Smooth muscle cell (in vitro differentiated cells): ENCODE measurements around the gene ZNF536. TPM values are rescaled to one million over a fixed set of nuclear protein-coding genes. Genes with fewer than 3 reads are reported as not detected.

ENCODE experiments used
- DNase-seq: peaks from one replicate; lab custom pipeline; 2025; ENCODE audit not compliant: unreplicated experiment; lab: John Stamatoyannopoulos, UW
- H2AFZ ChIP-seq: fragments of 200-600 bp; sonication (generic); 2 replicates; pipeline ENCODE4 v1.6.0; 2016; ENCODE audit warnings: antibody characterized with exemption, low read depth, mild to moderate bottlenecking
- H3F3A ChIP-seq: fragments of 200-600 bp; sonication (generic); 2 replicates; pipeline ENCODE4 v1.6.0; 2017; ENCODE audit warnings: antibody characterized with exemption, low read depth
- H3K27ac ChIP-seq: fragments of 200-600 bp; sonication (generic); 2 replicates; pipeline ENCODE4 v1.5.1; 2016; ENCODE audit warnings: low read depth, mild to moderate bottlenecking
- H3K27me3 ChIP-seq: fragments of 200-600 bp; sonication (generic); 2 replicates; pipeline ENCODE4 v1.6.1; 2016; ENCODE audit warnings: low read depth, mild to moderate bottlenecking
- H3K36me3 ChIP-seq: fragments of 200-600 bp; sonication (generic); 2 replicates; pipeline ENCODE4 v1.5.1; 2016; ENCODE audit warnings: low read depth
- H3K4me1 ChIP-seq: fragments of 200-600 bp; sonication (generic); 2 replicates; pipeline ENCODE4 v1.5.1; 2016; ENCODE audit warnings: low read depth
- H3K4me2 ChIP-seq: fragments of 200-600 bp; sonication (generic); 2 replicates; pipeline ENCODE4 v1.6.0; 2016; ENCODE audit warnings: mild to moderate bottlenecking
- H3K4me3 ChIP-seq: fragments of 200-600 bp; sonication (generic); 2 replicates; pipeline ENCODE4 v1.5.1; 2016; ENCODE audit warnings: mild to moderate bottlenecking
- H3K79me2 ChIP-seq: fragments of 200-600 bp; sonication (generic); 2 replicates; pipeline ENCODE4 v1.6.0; 2016; ENCODE audit warnings: low read depth, mild to moderate bottlenecking
- H3K9ac ChIP-seq: fragments of 200-600 bp; sonication (generic); 2 replicates; pipeline ENCODE4 v1.6.0; 2016; ENCODE audit warnings: low read depth
- H3K9me3 ChIP-seq: fragments of 200-600 bp; sonication (generic); replicated peaks from 2 replicates; pipeline ENCODE4 v1.5.1; 2016; ENCODE audit warnings: low read depth
- H4K20me1 ChIP-seq: fragments of 200-600 bp; sonication (generic); 2 replicates; pipeline ENCODE4 v1.6.0; 2016; ENCODE audit warnings: low read depth
- CTCF ChIP-seq: fragments of 200-600 bp; sonication (generic); IDR thresholded peaks from 2 replicates; pipeline ENCODE4 v1.5.1; 2017; ENCODE audit warnings: borderline replicate concordance, mild to moderate bottlenecking, antibody characterized with exemption; ENCODE audit not compliant: insufficient read depth, poor library complexity, severe bottlenecking
- WGBS: methylation state at CpG from one replicate; pipeline ENCODE4 v1.1.7; 2016; ENCODE audit warnings: low lambda C conversion rate; 5-methylcytosine and 5-hydroxymethylcytosine counted together
- polyA plus RNA-seq: library from polyadenylated mRNA; unstranded; fragments of >200 nt; fragmentation: Nextera tagmentation; extraction: Ambion mirVana; gene quantifications from 2 replicates; pipeline ENCODE4 v1.2.1, GENCODE V29; 2016
- total RNA-seq: library from RNA; depleted of rRNA; stranded (reverse); fragments of >200 nt; gene quantifications from 2 replicates; pipeline ENCODE4 v1.2.3, GENCODE V29; 2014

ZNF536 gene
- total and polyA plus RNA-seq, 2 experiments from 2014 or later, result not detected

- Histone ChIP-seq H3K27me3 (peaks cover 35% of the 10 kb centered on the region), H3K4me1 (no peaks in the 10 kb centered on the region), H3K27ac (no peak overlapping the region), H3F3A (no peaks in the 10 kb centered on the region), H3K9ac (no peak overlapping the region), H2AFZ (no peak overlapping the region), H3K36me3 (no peaks in the 10 kb centered on the region), H3K9me3 (no peaks in the 10 kb centered on the region), H3K4me3 (no peak overlapping the region), H4K20me1 (no peaks in the 10 kb centered on the region), H3K79me2 (no peaks in the 10 kb centered on the region), H3K4me2 (no peak overlapping the region)
- WGBS, result 93% methylated on average over 13 of the region's 13 CpGs
- no peak for TF ChIP-seq CTCF
- DNase-seq, result no peak
Observed at GRCh38 chr19:30353394-30353945, 18.7 kb upstream of the ZNF536 start.

- no peak overlapping the region for H3K27ac ChIP-seq
- H4K20me1 ChIP-seq, result no peaks in the 10 kb centered on the region
- no peak overlapping the region for H3K4me2 ChIP-seq
- H3F3A ChIP-seq, result no peaks in the 10 kb centered on the region
- TF ChIP-seq CTCF, result no peak
- H2AFZ ChIP-seq, result no peak overlapping the region
- no peaks in the 10 kb centered on the region for H3K36me3 ChIP-seq
- peaks cover 24% of the 10 kb centered on the region for H3K27me3 ChIP-seq
- H3K79me2 ChIP-seq, result no peaks in the 10 kb centered on the region
- 93% methylated on average over 5 of the region's 5 CpGs for WGBS
- H3K4me3 ChIP-seq, result no peak overlapping the region
- no peak for DNase-seq
- H3K9ac ChIP-seq, result no peak overlapping the region
- no peaks in the 10 kb centered on the region for H3K9me3 ChIP-seq
- peaks cover 5% of the 10 kb centered on the region for H3K4me1 ChIP-seq
Observed at GRCh38 chr19:30355586-30355985, 16.6 kb upstream of the ZNF536 start.

GRCh38 chr19:30356951-30357579, 15.1 kb upstream of the ZNF536 start:
- H3K79me2 ChIP-seq, result no peaks in the 10 kb centered on the region
- H3K36me3 ChIP-seq, result no peaks in the 10 kb centered on the region
- TF ChIP-seq CTCF, result no peak
- 92% methylated on average over 11 of the region's 11 CpGs for WGBS
- H3K4me2 ChIP-seq, result no peak overlapping the region
- H3K9me3 ChIP-seq, result no peaks in the 10 kb centered on the region
- H2AFZ ChIP-seq, result no peak overlapping the region
- H3F3A ChIP-seq, result no peaks in the 10 kb centered on the region
- H4K20me1 ChIP-seq, result no peaks in the 10 kb centered on the region
- peaks cover 10% of the 10 kb centered on the region for H3K27me3 ChIP-seq
- H3K4me1 ChIP-seq, result peaks cover 13% of the 10 kb centered on the region
- no peak overlapping the region for H3K4me3 ChIP-seq
- DNase-seq, result no peak
- H3K9ac ChIP-seq, result no peak overlapping the region
- no peak overlapping the region for H3K27ac ChIP-seq

GRCh38 chr19:30357580-30357954, 14.6 kb upstream of the ZNF536 start:
- no peaks in the 10 kb centered on the region for H3F3A ChIP-seq
- WGBS, result 85% methylated on average over 5 of the region's 5 CpGs
- H3K4me3 ChIP-seq, result no peak overlapping the region
- no peaks in the 10 kb centered on the region for H3K36me3 ChIP-seq
- peaks cover 5% of the 10 kb centered on the region for H3K27me3 ChIP-seq
- H4K20me1 ChIP-seq, result no peaks in the 10 kb centered on the region
- TF ChIP-seq CTCF, result no peak
- H3K9ac ChIP-seq, result no peak overlapping the region
- peaks cover 13% of the 10 kb centered on the region for H3K4me1 ChIP-seq
- no peak overlapping the region for H3K27ac ChIP-seq
- no peaks in the 10 kb centered on the region for H3K79me2 ChIP-seq
- DNase-seq, result no peak
- no peak overlapping the region for H2AFZ ChIP-seq
- H3K4me2 ChIP-seq, result no peak overlapping the region
- H3K9me3 ChIP-seq, result no peaks in the 10 kb centered on the region
